ENCODE data around the gene PPFIBP1. TPM values are rescaled to one million over a fixed set of nuclear protein-coding genes. Genes with fewer than 3 reads are reported as not detected.

The PPFIBP1 gene
- total and polyA plus RNA-seq, 2 of the 8 experiments (the other 6 are each of a cell fraction or from before 2014, with no cell fraction given): 7.7 to 31.3 TPM

GRCh38 chr12:27680619-27681018 is 156.6 kb downstream of the PPFIBP1 start:
- Histone ChIP-seq H3K27ac (ENCODE audit: low read depth, low read length) (no peak overlapping the region), H3K56ac (replicated peaks; ENCODE audit: insufficient read length, low read depth, low read length) (no peak overlapping the region), H4K8ac (ENCODE audit: extremely low read depth, insufficient read depth, low read length) (no peak overlapping the region), H4K20me1 (replicated peaks in 1 of 2; ENCODE audit: control insufficient read depth in 1 of 2, insufficient read depth in 2 of 2, low read length in 2 of 2) (no peaks in the 10 kb centered on the region), H2BK12ac (ENCODE audit: low read depth, low read length) (no peak overlapping the region), H2BK15ac (ENCODE audit: low read length) (no peak overlapping the region), H3K4me2 (ENCODE audit: insufficient read depth in 1 of 2, low read depth in 2 of 2, low read length in 2 of 2) (no peak overlapping the region), H4K91ac (replicated peaks; ENCODE audit: insufficient read length, low read length) (no peak overlapping the region), H3K23ac (ENCODE audit: insufficient read length) (no peak overlapping the region), H3K36me3 (ENCODE audit: control insufficient read depth in 2 of 4, insufficient read depth in 4 of 4, low read length in 3 of 4) (peaks cover 0 to 11% (median 4%) of the 10 kb centered on the region in 4 experiments; a peak in 3 of 8 replicates), H3K9ac (replicated peaks in 1 of 4; ENCODE audit: extremely low read depth in 1 of 4, low read depth in 3 of 4, low read length in 3 of 4) (no peak overlapping the region), H2AFZ (ENCODE audit: low read length) (no peak overlapping the region), H2BK120ac (replicated peaks; ENCODE audit: low read depth, low read length) (no peak overlapping the region), H4K5ac (ENCODE audit: insufficient read length, low read depth, low read length) (no peak overlapping the region), H3K79me2 (ENCODE audit: control insufficient read depth in 1 of 2, insufficient read depth in 2 of 2, low read length in 2 of 2) (no peaks in the 10 kb centered on the region), H3K4me3 (ENCODE audit: extremely low read depth in 1 of 4, insufficient read depth in 2 of 4, low read depth in 3 of 4, low read length in 4 of 4) (no peak overlapping the region), H3K14ac (ENCODE audit: insufficient read length) (no peak overlapping the region), H2AK5ac (ENCODE audit: low read depth, low read length) (no peak overlapping the region), H3K23me2 (ENCODE audit: low read depth, low read length) (no peaks in the 10 kb centered on the region), H3K27me3 (replicated peaks in 1 of 4; ENCODE audit: control insufficient read depth in 3 of 4, extremely low read depth in 1 of 4, insufficient read depth in 3 of 4, low read length in 3 of 4) (no peaks in the 10 kb centered on the region), H2BK5ac (ENCODE audit: low read depth, low read length) (no peak overlapping the region), H3K9me3 (ENCODE audit: insufficient read depth in 2 of 2, low read depth in 1 of 2, low read length in 1 of 2) (no peaks in the 10 kb centered on the region), H3K4ac (replicated peaks; ENCODE audit: insufficient read length, low read depth, low read length) (no peak overlapping the region), H2BK20ac (ENCODE audit: low read length) (no peak overlapping the region), H3K79me1 (ENCODE audit: low read depth, low read length) (no peaks in the 10 kb centered on the region), H3K18ac (ENCODE audit: extremely low read depth, low read length) (no peak overlapping the region), H3K4me1 (replicated peaks in 1 of 4; ENCODE audit: control insufficient read depth in 3 of 4, insufficient read depth in 4 of 4, low read length in 3 of 4) (no peaks in the 10 kb centered on the region)
- ChIA-PET CTCF (ENCODE audit: partially characterized antibody) (interaction anchor here (1.3 kb wide), 1 partner anchor 23 kb away, joined by 4 read pairs; no protein-coding TSS in a partner anchor), POLR2A (ENCODE audit: partially characterized antibody) (no interaction called here)
- no peak for FAIRE-seq
- DNase-seq (ENCODE audit: low read depth in 1 of 2, low spot score in 2 of 2): no peak
- TF ChIP-seq HDAC6 (IDR thresholded peaks at IDR 0.05; ENCODE audit: low read depth, low read length): no peak
- no peak for TF ChIP-seq CHD2 (IDR thresholded peaks at IDR 0.05; ENCODE audit: low read length)
- TF ChIP-seq YY1 (IDR thresholded peaks at IDR 0.05; ENCODE audit: low read depth, low read length): no peak
- TF ChIP-seq KDM5A (IDR thresholded peaks at IDR 0.05; ENCODE audit: low read length): no peak
- no peak for TF ChIP-seq GABPA (IDR thresholded peaks at IDR 0.05; ENCODE audit: borderline replicate concordance, insufficient read depth, low read length)
- TF ChIP-seq RFX5 (IDR thresholded peaks at IDR 0.05; ENCODE audit: borderline replicate concordance, low read depth, low read length): no peak
- TF ChIP-seq CTCF (IDR thresholded peaks at IDR 0.05; ENCODE audit: control extremely low read depth in 1 of 3, insufficient read depth in 1 of 3, low read depth in 1 of 3, low read length in 3 of 3): no peak
- no peak for TF ChIP-seq POLR2AphosphoS5 (IDR thresholded peaks at IDR 0.05; ENCODE audit: low read depth, low read length)
- TF ChIP-seq NANOG (IDR thresholded peaks at IDR 0.05; ENCODE audit: insufficient read depth, low read depth, low read length, poor library complexity, severe bottlenecking): no peak
- TF ChIP-seq CHD1 (IDR thresholded peaks at IDR 0.05; ENCODE audit: low read depth, low read length): no peak
- TF ChIP-seq SAP30 (IDR thresholded peaks at IDR 0.05; ENCODE audit: insufficient read depth, insufficient replicate concordance, low read length): no peak
- no peak for TF ChIP-seq SIX5 (IDR thresholded peaks at IDR 0.05; ENCODE audit: low read depth, low read length)
- no peak for TF ChIP-seq BACH1 (IDR thresholded peaks at IDR 0.05; ENCODE audit: low read length)
- no peak for TF ChIP-seq SIRT6 (IDR thresholded peaks at IDR 0.05; ENCODE audit: low read length)

Measured in H1 (cell line).